LoVo (cell line): ENCODE measurements around the gene ZNF148.
"Not testable (repeated sequence)": the region's sequence is repeated elsewhere in the genome, so short reads cannot be mapped to it uniquely, and the experiment has no call there.

Experiments used
- DNase-seq: peaks from one replicate; pipeline ENCODE4 v3.0.0-alpha.2; 2016; ENCODE audit warnings: low spot score

The ZNF148 gene

DNA sequence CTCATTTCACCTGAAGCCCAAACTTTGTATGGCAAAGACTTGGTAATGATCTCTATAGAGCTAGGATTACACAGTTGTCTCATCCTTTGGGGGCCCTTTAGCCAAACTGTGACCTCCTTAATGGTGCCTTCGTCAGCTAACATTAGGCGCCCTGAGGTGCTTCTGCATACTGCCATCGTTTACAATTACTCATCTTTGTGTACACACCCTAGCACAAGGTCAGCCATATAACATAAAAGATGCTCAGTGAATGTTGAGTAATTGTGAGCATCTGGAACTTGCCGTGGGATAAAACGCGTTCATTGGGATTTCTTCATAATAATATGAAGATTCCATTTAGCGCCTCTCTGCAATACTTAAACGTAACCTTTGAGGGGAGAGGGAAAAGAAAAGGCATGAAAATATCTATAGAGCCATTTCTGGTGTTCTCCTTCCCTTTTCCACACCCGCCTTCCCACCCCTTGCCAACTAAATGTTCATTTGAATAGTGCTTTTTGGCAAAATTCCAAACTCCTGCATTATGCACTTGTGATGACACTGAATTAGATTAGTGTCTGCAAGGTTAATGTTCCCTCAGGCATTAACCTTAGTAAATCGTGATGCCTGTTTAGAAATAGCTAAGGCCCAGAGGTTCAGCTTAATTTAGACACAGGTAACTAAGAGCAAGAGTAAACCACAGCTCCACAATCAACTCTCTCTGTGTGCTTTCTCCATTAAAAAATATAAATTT lies 990 bp upstream of the ZNF148 start:
- peak; percentile 41 for DNase-seq

DNA sequence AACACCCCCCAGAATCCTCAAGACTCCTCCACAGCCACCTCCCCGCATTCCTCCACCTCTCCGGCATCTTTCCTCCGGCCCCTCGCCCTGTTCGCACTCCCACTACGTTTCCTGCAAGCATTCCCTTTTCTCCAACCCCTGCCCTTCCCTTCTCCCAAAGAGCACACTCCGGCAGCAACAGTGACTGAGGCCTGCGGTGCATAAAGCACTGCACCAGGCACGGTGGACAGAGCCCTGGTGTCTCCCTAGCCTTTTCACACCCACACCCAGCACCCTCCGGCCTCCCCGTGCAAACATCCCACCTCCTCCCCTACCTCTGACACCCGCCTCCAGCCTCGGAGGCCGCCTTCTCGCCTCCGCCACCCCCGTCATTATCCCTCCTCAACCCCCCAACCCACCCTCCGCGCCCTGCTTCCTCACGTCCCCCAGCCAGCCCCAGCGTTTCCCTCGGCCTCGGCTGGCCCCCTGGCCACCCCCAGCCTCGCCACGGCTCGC lies 577 bp downstream of the ZNF148 start:
- peak; percentile 18 for DNase-seq

DNA sequence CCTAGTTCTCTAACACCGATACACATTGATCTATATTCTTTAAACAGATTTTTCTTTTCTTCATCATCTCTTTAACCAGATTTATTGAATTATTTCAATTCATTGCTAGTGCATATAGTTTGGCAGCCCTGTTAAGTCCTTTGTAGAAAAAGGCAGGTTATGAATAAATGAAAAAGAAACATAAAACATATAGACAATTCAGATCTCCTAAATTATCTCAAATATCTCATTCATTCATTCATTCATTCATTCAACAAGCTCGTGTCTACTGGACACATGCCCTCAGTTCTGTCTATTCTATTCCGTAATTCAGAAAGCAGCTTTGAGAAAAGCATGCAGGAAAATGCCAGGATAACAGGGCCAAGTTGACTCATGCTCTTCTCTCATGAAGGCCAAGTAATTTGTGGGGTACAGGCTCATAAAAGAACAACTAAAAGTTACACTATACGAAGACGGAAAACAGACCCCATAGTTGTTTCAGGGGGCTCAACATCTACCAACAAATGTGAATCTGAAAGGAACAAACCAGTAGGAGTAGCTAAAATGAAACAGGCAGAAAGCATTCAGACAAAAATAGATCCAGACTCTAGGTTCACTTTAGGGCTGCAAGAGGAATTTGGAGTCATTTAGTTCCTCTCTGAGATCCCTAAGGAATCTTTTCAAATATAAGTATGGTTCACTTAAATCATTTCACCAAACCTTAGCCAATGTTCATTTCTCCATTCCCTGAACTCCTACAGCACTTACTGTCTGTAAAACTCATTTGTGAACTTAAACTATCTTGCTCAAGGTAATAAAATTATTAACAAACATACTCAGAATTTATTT lies 7.5 kb downstream of the ZNF148 start:
- no peak for DNase-seq

DNA sequence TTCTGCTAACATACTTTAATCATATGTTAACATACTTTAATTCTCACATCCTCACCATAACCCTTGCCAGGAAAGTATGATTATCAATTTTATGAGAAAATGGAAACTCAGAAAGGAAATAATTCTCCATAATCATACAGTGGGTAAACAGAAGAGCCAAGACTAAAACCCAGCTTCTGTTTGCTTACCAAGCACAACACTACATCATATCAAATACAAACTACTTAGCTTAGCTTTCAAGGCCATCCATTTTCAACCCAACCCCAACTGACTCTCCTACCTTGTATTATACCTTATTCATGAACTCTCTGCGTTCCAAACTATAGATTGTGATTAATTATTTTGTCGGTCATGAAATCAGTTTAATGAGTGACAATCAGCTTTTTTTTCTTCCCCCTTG lies 9.0 kb downstream of the ZNF148 start:
- DNase-seq = no peak

DNA sequence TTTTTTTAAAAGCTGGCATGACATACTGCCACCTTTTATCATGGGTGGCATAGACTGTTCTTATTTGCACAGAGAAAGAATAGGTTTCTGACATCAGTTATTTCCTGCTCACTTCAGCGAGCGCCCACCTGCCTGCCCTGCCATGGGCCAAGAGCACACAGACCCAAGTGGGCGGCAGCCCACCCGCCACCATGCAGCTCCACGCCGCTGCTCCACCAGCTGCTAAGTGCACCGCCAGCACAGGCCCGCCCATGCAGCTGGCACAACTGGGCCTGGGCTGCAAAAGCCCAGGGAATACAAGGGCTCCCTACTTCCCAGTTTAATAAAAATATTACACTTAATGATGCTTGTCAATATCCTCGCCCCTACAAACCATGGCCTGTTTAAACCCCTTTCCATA lies 15.4 kb downstream of the ZNF148 start:
- no peak for DNase-seq

DNA sequence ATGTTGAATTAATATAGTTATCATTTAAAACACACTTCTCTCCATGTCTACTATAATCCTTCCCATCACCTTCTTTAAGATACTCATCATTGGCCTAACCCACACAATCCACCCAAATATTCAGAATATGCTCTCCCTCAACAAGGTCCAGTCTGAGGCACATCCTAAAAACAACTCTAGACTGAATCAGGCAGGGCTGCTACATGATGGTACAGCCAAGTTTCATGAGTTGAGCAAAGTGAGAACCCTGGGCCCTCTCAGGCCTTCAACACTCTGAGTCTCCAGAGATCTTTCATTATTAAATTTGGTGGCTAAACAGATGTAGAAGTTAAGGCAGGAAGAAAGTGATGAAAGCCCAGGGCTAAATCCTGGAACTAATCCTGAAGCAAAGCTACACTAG lies 16.2 kb downstream of the ZNF148 start:
- DNase-seq = no peak

DNA sequence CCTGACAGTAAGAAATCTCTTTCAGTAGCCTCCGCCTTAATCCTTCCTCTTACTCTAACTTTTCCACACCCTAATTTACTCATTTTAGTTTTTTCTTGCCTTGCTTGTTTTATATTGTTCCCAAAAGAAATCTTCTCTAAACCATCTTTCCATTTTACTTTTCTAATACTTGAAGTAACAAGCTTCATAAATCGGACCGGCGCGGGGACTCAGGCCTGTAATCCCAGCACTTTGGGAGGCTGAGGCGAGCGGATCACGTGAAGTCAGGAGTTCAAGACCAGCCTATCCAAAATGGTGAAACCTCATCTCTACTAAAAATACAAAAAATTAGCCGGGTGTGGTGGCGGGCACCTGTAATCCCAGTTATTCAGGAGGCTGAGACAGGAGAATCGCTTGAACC lies 17.3 kb downstream of the ZNF148 start:
- no peak for DNase-seq

DNA sequence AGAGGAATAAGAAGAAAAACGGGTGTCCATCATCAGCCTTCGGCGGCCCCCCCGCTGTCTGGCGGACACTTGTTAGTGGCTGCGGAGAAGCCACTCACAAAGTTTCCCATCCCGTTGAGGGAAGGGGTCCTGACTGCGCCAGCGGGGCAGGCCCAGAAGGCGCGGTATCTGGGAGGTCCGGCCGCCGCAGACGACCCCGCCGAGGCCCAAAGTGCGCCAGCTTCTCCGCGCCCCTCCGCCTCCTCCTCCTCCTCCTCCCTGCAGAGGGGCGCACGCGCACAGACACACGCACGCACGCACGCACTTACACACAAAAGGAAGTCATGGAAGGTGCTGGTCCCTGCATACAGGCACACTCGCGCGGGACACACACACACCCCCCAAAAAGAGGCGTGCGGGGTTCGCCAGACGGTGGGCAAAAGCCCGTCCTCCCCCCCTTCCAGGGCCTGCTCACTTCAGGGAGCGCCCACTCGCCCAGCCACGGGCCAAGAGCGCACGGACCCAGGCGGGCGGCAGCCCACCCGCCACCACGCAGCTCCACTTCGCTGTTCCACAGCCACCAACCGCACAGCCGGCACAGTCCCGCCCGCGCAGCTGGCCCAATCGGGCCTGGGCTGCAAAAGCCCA lies 18.0 kb downstream of the ZNF148 start:
- no peak for DNase-seq

DNA sequence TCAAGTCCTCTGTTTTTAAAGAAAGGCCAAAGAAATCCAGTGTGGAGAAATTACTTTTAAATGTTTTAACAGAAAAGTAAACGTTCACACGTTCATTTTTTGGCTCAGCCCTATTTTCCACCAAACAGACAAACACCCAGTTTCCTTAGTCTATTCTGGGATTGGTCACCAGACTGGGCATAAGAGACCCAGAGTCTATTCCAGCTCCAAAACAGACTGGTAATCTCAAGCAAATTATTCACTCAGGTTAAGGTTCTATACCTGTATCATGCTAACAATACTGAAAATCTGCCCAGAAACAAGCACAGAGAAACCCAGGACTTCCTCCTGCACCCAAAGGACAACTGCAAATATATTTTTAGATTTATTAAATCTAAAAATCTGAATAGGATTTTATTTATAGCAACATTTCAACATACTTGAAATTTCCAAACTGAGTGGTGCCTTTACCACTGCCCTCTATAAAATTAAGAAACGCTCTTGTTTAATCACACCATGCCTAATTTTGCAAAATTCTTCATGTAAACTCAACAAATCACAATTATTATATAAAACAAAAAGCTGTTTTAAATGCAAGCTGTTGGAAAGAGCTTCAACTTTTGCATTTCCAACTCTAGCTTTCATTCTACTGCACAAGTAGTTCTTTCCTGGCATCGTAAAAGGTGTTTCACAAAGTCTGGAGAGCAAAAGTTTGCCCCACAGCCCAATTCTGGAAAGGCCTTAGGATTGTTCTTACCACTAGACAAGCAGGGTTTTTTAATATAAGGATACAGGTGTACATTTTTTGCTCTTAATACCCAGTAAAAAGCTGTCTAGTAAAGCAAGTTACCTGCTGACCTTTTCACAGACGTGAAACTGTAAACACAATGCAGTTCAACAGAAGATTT lies 18.7 kb downstream of the ZNF148 start:
- no peak for DNase-seq

DNA sequence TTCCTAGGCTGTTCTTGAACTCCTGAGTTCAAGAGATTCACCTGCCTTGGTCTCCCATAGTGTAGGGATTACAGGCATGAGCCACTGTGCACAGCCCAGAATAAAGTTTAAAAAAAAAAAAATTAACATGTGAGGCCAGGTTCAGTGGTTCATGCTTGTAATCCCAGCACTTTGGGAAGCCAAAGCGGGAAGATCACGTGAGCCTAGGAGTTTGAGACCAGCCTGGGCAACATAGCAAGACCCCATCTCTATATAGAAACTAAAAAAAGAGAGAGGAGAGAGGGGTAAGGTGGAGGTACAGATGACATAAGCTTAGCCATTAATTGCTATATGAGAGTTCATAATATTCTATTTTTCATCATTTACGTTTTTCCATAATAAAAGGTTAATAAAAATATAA lies 21.5 kb downstream of the ZNF148 start:
- no peak for DNase-seq

DNA sequence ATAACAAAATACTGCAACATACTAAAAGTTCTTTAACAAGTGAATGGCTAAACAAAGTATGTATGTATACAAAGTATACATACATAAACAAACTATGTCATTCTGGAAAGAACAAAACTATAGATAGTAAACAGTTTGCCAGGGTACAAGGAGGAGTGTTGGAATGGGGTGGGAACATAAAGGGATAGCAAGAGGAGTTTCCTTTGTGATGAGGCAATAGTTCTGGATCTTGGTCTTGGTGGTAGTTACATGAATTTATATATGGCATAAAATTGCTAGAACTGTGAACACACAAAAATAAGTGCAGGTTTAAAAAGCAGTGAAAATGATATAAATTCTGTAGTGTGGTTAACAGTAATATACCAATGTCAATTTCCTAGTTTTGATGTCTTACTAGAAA lies 22.0 kb downstream of the ZNF148 start:
- DNase-seq = no peak

DNA sequence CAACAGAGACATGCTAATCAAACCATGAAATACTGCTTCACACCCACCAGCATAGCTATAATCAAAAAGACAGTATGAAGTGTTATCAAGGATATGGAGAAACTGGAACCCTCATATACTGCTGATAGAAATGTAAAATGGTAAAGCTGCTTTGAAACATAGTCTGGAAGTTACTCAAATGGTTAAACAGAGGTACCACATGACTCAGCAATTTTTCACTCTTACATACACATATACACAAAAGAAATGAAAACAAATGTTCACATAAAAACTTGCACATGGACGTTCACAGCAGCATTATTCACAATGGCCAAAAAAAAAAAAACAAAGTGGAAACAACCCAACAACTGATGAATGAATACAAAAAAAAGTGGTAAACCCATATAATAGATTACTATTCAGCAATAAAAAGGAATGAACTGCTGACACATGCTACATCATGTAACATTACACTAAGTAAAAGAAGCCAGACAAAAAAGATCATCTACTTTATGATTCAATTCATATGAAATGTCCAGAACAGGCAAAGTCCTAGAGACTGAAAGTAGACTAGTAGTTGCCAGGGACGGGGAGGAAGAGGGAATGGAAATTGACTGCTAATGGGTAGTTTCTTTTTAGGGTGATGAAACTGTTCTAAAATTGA lies 23.2 kb downstream of the ZNF148 start:
- DNase-seq = no peak

DNA sequence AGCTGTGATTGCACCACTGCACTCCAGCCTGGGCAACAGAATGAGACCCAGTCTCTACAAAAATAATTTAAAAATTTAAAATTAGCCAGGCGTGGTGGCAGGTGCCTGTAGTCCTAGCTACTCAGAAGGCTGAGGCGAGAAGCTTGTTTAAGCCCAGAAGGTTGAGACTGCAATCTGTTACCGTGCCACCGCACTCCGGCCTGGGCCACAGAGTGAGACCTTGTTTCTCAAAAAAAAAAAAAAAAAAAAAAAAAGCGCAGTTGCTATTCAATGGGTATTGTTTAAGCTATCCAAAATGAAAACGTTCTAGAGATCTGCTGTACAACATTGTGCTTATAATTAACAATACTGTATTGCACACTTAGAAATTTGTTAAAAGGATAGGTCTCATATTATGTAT lies 24.0 kb downstream of the ZNF148 start:
- no peak for DNase-seq

DNA sequence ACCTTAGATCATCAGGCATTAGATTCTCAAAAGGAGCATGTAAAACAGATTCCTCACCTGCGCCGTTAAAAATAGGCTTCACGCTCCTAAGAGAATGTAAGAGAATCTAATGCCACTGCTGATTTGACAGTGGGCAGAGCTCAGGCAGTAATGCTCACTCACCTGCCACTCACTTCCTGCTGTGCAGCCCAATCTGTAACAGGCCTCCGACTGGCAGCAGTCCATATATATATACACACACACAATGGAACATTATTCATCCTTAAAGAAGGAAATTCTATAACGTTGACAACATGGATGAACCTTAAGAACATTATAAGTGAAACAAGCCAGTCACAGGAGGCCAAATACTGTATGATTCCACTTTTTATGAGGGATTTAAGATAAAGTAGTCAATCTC lies 24.5 kb downstream of the ZNF148 start:
- DNase-seq = no peak

DNA sequence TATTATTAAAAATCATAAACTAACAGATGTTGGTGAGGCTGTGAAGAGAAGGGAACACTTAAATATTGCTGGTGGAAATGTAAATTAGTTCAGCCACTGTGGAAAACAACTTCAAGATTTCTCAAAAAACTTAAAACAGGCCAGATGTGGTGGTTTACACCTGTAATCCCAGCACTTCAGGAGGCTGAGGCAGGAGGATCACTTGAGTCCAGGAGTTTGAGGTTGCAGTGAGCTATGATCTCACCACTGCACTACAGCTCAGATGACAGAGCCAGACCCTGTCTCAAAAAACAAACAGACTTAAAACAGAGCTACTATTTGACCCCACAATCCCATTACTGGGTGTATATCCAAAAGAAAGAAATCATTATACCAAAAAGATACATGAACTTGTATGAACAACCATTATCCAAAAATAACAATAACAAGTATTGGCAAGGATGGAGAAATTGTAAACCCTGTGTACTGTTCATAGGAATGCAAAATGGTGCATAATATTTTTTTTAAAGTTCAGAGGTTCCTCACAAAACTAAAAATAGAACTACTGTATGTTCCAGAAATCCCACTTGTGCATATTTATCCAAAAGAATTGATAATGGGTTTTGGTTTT lies 25.5 kb downstream of the ZNF148 start:
- DNase-seq = no peak

DNA sequence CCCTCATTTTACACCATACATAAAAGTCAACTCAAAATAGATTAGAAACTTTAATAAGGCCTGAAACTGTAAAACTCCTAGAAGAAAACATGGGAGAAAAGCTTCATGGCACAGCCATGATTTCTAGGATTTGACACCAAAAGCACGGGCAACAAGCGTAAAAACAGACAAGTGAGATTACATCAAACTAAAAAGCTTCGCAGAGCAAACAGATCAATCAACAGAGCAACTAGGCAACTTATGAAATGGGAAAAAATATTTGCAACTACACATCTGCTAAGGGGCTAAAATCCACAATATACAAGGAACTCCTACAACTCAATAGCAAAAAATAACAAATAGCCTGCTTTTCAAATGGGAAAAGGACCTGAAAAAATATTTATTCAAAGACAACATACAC lies 26.1 kb downstream of the ZNF148 start:
- no peak for DNase-seq

DNA sequence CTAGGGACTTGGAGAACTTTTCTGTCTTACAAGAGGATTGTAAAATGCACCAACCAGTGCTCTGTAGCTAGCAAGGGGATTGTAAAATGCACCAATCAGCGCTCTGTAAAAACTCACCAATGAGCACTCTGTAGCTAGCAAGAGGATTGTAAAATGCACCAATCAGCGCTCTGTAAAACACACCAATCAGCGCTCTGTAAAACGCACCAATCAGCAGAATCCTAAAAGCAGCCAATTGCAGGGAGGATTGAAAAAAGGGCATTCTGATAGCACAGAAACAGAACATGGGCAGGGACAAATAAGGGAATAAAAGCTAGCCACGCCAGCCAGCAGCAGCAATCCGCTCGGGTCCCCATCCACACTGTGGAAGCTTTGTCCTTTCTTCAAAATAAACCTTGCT lies 31.8 kb downstream of the ZNF148 start:
- not testable (repeated sequence) for DNase-seq

DNA sequence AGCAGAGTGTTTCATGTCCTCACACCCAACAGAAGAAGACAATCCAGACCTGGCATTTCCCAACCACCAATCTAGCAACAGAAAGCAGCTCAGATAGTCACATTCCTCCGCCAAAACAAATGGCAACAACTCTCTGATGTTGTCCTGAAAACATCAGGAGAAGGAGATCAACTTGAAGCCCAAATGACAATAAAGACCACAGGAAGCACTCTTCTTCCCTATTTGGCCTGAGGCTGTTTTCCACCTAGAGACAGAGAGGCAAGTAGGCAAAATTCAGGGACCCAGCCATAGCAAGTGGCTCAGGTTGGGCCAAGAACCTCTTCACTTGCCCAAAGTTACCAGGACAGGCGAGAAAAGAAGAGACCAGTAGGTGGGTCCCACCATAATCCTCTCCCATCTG lies 35.0 kb downstream of the ZNF148 start:
- no peak for DNase-seq

DNA sequence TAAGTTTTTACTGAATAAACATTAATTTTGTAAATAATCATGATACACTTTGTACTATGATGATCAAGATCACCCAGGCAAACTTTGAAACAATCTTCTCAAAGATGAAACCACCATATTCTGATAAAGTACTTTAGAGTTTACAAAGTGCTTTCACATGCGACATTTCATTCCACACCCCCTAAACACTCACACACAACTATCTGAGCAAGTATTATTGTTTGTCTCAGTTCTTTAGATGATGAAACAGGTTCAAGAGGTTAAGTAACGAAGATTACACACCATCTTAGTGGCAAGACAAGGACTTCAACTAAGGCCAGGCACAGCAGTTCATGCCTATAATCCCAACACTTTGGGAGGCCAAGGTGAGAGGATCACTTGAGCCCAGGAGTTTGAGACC lies 37.6 kb downstream of the ZNF148 start:
- no peak for DNase-seq

DNA sequence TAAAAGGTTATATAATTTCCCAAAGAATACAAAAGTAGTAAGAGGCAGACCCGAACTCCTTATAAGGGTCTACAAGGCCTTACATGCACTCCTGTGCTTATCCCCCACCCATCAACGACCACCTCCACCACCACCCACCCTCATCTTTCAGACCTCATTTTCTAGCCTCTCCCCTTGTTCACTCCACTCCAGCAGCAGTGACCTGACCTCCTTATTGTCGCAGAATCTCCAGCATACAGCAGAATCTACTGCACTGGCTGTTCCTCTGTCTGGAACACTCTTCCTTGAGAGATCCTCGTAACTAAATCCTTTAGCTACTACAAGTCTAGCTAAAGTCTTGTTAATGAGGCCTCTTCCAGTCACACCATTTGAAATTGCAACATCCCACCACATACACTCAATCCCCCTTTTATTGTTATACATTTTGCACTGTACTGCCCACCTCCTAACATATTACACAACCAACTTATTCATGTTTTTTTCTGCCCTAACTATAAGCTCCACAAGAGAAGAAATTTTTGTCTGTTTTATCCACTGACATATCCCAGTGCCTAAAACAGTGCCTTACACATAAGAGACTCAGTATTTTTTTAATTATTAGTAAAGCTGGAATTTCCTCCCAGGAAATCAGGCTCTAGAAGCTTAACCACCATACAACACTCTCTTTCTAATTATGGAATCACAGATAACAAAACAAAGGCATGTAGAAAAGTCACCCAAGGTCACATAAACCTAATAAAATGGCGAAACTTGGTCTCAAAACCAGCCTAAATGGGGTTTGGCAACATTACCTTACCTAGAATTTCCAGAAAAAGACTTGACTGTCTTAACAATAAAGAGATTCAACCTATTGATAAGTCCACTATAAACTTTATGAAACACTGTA lies 40.2 kb downstream of the ZNF148 start:
- no peak for DNase-seq
